ENCODE measurements around the gene PPP6R2. TPM values are rescaled to one million over a fixed set of nuclear protein-coding genes. Genes with fewer than 3 reads are reported as not detected.

PPP6R2 gene
- total and polyA plus RNA-seq, 9 of the 15 experiments (the other 6 are each of a cell fraction or from before 2014, with no cell fraction given) = 0.32 to 39.8 (median 21.4) TPM

DNA sequence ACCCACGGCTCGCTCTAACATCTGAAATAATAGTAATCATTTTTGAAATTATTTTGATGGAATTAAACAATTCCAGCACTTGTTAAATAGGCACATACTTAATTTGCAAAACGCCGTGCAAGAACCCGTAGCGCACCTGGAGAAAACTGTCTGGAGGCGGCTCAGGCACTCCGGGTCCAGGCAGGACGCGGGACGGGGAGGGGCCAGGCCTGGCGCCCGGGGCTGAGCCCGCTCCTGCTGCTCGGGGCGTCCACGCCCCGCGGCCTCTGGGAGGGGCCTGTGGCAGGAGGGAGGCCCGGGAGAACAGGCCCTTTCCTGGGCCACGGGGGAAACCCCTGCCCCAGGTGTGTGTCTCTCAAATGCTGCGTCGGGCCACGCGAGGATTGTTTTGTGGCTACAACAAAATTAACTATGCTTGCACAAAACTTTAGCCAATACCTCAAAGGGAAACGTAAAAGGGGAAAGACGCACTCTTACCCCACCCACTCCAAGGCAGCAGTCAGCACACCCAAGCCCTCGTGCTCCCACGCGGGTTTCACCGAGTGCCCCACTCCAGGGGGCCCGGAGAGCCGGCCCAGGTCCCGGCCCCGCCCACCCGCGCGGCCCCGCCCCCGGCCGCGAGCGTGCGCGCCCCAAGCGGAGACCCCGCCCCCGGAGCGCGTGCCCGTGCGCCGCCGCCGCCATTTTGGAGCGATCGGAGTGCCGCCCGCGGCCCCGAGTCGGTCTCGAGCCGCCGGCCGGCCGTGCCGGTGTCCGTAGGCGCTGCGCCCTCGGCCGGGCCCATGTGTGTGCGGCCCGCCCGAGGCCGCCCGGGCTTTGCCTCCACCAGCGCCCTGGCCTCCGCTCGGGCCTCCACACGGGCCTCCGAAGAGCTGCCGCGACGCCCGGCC, at the start of gene PPP6R2 (continued):
- TF ChIP-seq VEZF1 (CRISPR knock-in tag; IDR thresholded peaks at IDR 0.05) (peak; percentile 54), CEBPG (CRISPR knock-in tag; IDR thresholded peaks at IDR 0.05) (no peak), CEBPG (tag; conservative IDR thresholded peaks at IDR 0.05 in 1 of 2, IDR thresholded peaks at IDR 0.05 in 1 of 2) (no peak), ATF7 (IDR thresholded peaks at IDR 0.05) (0 out of 2 replicates have a peak, but pooled peaks have one; percentile 2), PHF8 (IDR thresholded peaks at IDR 0.05; ENCODE audit: borderline replicate concordance, low read length) (peak; percentile 75; the same call in 1 of the 2 replicates), KDM1A (IDR thresholded peaks at IDR 0.05) (0 out of 4 replicates have a peak, but pooled peaks of 1 of the 2 experiments have one; percentile 8), HDAC3 (IDR thresholded peaks at IDR 0.05; ENCODE audit: borderline replicate concordance, partially characterized antibody) (no peak), SAFB (IDR thresholded peaks at IDR 0.05; ENCODE audit: borderline replicate concordance, low read depth, low read length) (no peak), RBFOX2 (IDR thresholded peaks at IDR 0.05; ENCODE audit: low read depth, low read length) (peak; percentile 74), FOXP1 (CRISPR knock-in tag; IDR thresholded peaks at IDR 0.05) (no peak), SREBF2 (CRISPR knock-in tag; IDR thresholded peaks at IDR 0.05) (no peak), UBTF (IDR thresholded peaks at IDR 0.05; ENCODE audit: borderline replicate concordance in 1 of 2, low read depth in 2 of 2, low read length in 2 of 2) (0 out of 4 replicates have a peak, but pooled peaks of 1 of the 2 experiments have one; percentile 10), EP400 (IDR thresholded peaks at IDR 0.05) (peak; percentile 27; the same call in 1 of the 2 replicates), ZNF79 (CRISPR knock-in tag; IDR thresholded peaks at IDR 0.05; ENCODE audit: low read depth) (no peak), SAFB2 (IDR thresholded peaks at IDR 0.05; ENCODE audit: borderline replicate concordance, low read depth, low read length, severe bottlenecking) (no peak), HDAC1 (IDR thresholded peaks at IDR 0.05) (peak in 1 of 2 experiments; percentile 43; a peak in 1 of 4 replicates), POLR2AphosphoS5 (IDR thresholded peaks at IDR 0.05; ENCODE audit: control insufficient read depth, insufficient read depth, low read depth, low read length) (peak; percentile 47; the same call in 1 of the 2 replicates), ZNF134 (CRISPR knock-in tag; conservative IDR thresholded peaks at IDR 0.05) (no peak), GABPB1 (CRISPR knock-in tag; IDR thresholded peaks at IDR 0.05) (0 out of 2 replicates have a peak, but pooled peaks have one; percentile 45), HMG20B (CRISPR knock-in tag; IDR thresholded peaks at IDR 0.05) (no peak), MAZ (CRISPR knock-in tag; conservative IDR thresholded peaks at IDR 0.05 in 1 of 2, IDR thresholded peaks at IDR 0.05 in 1 of 2) (peak in 1 of 2 experiments; percentile 53; a peak in 2 of 4 replicates), MTA1 (IDR thresholded peaks at IDR 0.05; ENCODE audit: borderline replicate concordance) (0 out of 2 replicates have a peak, but pooled peaks have one; percentile 23)
- TF ChIP-seq, protein P1, sequence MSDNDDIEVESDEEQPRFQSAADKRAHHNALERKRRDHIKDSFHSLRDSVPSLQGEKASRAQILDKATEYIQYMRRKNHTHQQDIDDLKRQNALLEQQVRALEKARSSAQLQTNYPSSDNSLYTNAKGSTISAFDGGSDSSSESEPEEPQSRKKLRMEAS (CRISPR knock-in tag; IDR thresholded peaks at IDR 0.05) = peak; percentile 43; the same call in 1 of the 2 replicates
